ENCODE measurements around the gene FRK. TPM values are rescaled to one million over a fixed set of nuclear protein-coding genes. Genes with fewer than 3 reads are reported as not detected.

FRK gene
- total RNA-seq, 1 donor from 2014 or later: 0.06 TPM

DNA sequence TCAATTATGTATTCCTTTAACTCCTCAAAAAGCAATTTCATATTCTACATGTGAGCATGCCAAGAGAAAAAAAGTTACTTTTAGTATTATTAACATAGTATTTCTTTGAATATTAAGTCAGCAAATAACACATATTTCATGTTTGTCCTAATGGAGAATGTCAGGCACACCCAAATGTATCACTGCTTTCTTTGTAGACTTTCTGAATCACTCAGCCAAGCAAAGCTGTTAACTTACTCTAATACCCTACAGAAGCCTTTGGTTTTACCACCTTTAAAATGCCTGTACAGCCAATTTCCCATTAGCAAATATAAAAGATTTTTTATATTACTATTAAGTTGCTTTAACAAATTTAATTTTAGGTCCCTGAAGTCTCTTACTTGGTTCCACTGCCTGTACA, 23.8 kb downstream of the FRK start:
- DNase-seq (ENCODE audit: extremely low read depth, low read depth, low spot score): no peak

DNA sequence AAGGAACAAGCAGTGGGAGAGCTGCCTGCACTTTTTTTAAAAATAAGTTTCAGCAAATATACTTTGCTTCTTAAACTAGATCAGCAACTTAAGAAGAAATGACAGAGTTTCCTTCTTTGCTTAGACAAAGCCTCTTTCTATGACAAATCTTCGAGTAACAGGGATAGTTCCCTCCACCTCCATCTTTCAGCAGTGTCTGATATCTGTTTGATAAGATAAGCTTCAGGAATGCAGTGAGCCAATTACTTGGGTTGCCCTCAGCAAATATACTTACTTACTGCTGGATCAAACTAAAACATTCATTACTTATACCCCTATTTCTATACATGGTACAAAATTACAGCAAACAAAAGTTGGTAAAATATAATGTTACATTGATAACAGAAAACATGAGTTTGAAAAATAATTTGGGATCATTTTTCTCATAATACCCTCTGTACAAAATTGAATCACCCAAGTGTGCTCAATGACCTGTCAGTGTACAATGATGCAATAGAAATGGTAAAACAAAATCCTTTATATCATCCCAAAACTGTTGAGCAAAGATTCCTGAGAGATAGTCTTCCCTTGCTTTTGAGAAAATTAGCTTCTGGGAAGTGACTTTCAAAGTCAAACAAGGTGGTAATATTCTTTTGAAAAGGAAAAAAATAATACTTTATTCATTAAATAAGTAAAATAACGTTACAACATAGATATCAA, 24.5 kb downstream of the FRK start:
- no peak for DNase-seq (ENCODE audit: extremely low read depth, low read depth, low spot score)

DNA sequence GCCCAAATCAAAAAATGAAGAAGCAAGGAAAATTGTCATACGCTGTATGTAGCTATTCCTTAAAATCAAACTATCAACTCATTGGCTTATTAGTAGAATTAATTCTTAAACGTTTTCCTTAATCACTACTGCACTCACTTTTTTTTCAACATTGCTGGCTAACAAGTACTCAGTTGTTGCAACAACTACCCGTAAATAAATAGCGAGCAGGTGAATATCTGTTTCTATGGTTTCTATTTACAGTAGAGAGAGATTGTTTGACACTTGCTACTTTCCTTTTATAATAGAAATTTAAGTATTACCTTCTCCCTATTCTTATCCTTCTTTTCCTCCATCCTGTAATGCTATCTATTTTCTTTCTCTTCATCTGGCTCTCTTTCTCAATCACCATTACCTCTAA, 25.1 kb downstream of the FRK start:
- no peak for DNase-seq (ENCODE audit: extremely low read depth, low read depth, low spot score)

DNA sequence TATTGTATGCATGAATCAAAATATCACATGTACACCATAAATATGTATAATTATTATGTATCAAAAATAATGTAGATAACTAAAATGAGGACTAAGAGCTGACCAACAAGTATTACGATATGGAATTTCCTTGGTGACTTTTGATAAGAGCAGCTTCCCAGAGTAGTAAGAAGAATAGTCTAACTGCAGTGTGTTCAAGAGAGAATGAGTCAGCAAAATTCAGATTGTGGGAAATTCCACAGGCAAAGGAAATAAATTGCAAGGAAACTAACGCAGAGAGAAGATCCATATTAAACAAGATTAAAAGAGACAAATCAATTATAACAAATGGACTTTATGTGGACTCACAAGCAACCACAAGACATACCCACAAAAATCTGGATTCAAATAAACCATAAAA, 26.4 kb downstream of the FRK start:
- no peak for DNase-seq (ENCODE audit: extremely low read depth, low read depth, low spot score)

DNA sequence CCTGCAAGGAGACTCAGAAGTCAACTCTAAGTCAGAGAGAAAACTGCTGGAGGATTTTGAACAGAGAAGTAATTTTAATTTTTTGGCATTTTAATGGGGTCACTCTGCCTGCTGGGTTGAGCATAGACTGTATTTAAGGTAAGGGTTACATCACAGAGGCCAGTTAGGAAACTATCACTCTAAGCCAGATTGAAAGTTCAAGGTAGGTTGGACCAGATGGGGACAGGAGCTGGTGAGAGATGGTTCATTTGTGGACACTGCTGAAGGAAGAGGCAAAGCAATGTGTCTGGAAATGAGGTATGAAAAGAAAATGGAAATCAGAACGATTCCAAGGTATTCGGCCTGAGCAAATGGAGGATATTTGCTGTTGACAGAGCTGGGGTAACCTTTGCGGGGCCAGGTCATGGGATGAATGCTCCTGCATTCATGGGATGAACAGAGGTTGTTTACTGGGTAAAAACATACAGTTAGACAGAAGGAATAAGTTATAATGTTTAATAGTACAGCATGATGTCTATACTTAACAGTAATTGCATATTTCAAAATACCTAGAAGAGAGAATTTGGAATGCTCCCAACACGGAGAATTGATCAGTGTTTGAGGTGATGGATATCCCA, 26.9 kb downstream of the FRK start:
- no peak for DNase-seq (ENCODE audit: extremely low read depth, low read depth, low spot score)

DNA sequence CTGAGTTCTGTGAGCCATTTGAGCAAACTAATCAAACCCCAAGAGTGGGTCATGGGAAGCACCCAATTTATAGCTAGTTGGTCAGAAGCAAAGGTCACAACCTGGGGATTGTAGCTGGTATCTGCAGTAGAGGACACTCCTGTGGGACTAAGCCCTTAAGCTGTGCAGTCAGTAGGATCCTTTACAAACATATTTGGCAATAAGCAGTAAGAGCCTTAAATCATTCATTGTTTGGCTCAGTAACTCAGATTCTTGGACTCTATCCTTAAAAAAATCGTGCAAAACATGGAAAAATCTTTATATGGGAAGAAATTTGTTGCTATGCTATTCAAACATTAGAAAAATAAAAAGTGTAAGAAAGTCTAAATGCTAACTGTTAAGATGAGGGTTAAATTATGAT, 29.9 kb downstream of the FRK start:
- no peak for DNase-seq (ENCODE audit: extremely low read depth, low read depth, low spot score)

DNA sequence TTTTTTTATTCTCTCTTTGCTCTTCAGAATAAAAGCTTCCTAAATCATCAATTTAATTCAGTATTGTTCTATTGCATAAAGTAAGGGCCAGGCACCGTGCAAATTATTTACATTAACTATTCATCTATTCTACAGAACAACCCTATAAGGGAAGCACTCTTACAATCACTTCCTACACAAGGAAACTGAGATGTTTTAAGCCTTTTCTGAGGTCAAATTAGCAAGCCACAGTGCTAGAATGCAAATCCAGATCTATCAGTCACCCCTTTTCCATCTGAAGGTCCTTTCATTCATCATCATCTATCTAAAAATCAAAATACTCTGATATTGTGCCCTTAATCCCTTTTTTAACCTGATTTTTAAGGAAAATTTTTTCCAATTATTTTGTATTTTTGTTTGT, 31.2 kb downstream of the FRK start:
- no peak for DNase-seq (ENCODE audit: extremely low read depth, low read depth, low spot score)

DNA sequence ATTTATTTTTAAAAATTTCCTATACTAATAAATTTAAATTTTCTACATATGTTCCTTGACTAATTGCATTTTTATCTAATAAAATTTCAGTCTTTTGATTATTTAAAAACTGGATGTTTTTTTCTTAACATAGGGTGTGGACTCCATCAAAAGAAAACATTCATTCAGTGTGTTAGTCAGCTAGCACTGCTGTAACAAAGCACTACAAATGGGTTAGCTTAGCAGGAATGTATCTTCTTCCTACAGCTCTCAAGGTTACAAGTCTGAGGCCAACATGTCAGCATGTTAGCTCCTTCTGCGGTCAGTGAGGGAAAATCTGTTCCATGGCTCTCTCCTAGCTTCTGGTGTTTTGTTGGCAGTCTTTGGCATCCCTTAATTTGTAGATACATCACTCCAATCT, 32.5 kb downstream of the FRK start:
- DNase-seq (ENCODE audit: extremely low read depth, low read depth, low spot score): no peak

DNA sequence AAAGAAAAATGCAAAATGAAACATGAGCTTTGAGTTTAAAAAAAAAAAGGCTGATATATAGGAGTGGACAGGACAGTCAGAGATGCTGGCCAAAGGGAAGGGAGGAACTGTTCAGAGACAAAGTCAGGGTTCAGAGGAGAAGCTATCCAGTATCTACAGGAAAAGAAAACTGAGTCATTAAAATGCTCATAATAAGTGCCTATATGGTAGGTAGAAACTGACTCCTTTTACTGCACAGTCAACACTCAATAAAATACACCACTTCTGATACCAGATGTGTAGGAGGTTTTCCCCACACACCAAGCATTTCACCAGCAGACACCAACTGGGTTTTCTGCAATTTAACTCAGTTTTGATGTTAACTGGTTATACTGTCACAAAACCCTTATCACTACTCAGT, 32.9 kb downstream of the FRK start:
- no peak for DNase-seq (ENCODE audit: extremely low read depth, low read depth, low spot score)

DNA sequence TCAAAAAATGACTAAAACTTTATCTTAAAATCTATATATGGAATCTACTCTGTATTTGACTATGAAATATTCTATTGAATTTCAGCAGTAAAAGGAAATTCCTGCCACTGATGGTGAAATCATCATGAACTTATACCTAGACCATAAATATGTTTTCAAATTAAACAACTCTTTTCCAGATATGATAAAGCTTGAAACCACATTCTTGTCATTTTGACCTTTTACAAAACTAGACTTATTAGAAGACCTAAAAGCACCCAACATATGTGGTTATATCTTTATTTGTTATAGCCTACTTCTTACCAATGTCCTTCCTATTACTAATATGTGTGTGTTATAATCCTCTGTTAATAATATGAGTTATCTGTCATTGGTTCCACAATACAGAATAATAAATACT, 35.3 kb downstream of the FRK start:
- no peak for DNase-seq (ENCODE audit: extremely low read depth, low read depth, low spot score)

DNA sequence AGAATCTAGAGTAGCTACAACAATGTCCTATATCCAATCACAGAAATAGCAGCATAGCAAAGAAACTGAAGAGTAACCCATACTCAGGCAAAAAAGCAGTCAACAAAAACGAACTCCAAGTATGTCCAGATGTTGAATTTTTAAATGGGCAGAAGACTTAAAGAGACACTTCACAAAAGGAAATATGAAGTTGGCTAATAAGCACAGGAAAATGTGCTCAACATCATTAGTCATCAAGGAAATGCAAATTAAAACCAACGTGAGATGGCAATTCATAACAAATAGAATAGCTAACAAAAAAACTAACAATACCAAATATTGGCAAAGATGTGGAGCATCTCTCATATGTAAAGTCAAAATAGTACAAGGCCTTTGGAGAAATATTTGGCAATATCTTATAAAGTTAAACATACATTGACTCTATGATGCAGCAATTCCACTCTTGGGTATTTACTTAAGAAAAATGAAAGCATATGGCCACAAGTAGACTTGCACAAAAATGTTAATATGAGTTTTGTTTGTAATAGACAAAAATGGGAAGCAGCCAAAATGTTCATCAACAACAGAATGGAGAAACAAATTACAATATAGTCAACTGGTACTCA, 37.7 kb downstream of the FRK start:
- no peak for DNase-seq (ENCODE audit: extremely low read depth, low read depth, low spot score)

DNA sequence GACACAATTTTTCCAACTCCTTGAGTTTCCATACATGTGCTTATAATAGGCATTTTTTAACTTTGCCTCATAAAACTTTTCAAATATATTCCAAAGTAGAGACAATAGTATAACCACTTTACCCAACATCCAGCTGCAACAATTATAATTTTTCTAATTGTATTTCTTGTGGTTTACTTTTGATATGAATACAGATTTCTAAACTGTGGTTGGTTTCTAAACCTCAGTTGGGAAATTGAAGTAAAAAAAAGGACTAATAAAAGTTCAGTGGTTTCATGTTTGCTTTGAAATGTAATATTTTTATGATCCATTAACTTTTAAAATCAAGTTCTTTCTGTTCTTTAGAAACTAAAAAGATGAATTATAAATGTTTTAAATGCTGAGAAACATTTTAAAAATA, 40.0 kb downstream of the FRK start:
- no peak for DNase-seq (ENCODE audit: extremely low read depth, low read depth, low spot score)

DNA sequence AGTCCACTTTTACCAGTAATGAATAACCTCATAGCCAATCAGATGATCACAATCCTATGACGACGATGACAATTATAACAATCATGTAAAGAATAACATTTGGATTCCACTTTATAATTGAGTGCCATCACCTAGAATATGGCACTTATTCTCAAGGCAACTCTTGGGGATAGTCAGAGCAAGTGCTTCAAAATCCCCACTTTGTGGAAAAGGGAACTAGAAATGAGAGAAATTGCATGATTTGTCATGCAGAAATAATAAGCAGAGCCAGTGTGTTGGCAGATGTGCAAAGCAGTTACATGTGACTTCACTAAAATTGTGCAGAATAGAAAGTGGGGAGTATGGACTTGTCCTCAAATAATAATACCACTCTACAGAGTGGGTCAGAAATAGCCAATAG, 41.3 kb downstream of the FRK start:
- no peak for DNase-seq (ENCODE audit: extremely low read depth, low read depth, low spot score)

DNA sequence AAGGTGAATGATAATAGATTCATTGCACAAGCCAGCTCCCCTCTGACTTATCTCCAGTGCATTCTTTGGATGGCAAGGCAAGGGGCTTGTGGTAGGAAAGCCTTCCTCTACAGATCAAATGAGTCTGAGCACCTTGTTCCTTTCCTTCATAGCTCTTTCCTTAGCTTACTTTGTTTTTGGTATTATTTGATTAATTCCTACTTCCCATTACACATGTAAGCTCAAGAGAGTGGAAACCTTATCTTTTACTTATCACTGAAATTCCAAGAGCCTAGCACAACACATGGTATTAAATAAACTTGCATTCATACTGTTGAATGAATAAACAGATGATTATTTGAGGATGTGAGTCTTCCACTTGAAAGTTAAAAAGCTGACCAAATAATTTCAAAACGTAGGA, 41.7 kb downstream of the FRK start:
- DNase-seq (ENCODE audit: extremely low read depth, low read depth, low spot score): no peak

DNA sequence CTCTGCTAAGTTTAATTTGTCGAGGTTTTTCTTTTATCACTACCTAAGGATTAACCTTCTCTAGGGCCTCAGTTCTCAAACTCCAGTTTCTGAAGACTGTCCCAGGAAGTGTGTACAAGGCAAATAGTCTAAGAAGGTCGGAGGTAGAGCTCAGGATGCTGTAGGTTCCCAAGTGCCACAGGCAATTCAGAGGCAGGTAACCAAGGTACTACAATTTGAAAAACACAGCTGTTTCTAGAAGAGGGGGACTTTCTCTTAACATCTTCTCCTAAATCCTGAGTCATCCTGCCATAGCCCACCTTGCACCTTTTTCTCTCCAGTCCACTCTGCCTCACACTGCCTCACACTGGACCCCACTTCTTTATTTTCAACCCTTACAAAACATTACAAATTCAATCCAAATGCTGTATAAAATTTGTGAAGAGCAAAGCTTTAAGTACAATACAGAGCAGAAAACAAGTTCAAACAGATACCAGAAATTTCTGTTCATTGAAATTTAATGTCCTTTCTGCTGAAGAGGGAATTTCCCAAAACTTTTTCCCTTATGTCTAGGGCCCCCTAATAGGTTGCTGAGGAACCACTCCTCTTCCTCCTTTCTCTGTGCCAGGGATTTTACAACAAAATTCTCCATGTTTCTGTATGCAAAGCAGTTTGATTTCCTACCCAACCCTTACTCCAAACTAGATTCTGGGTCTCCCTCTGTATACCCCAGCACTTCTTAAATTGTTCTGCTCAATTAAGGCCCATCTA, 43.0 kb downstream of the FRK start:
- DNase-seq (ENCODE audit: extremely low read depth, low read depth, low spot score): no peak

DNA sequence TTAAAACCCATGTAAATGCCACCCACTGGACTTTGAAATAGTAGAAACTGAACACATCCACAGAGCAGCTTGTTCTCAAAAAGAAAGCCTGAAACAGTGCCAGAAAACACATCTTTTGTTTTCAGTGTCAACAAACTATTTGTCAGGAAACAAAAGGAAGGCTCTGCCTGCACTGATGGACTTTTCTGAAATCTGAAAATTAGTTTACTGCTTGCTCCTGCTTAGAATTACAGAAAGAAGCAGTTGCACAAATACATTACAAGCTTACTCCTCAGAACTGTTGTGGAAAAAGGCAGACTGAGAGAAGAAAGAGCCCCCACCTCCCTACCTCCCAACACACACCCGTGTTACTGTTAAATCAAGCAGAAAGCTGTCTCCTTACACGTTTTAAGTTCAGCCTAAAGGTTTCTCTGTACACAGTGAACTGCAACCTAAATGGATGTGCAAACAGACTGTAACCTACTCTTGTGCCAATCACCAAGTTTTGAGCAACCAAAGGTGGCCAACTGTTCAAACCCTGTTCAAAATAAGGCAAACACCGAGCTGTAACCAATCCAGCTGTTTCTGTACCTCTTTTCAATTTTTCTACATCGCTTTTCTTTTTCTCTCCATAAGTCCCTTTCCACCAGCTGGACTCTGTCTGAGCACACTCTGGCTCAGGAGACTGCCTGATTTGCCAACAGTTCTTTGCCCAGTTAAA, 43.7 kb downstream of the FRK start:
- no peak for DNase-seq (ENCODE audit: extremely low read depth, low read depth, low spot score)

DNA sequence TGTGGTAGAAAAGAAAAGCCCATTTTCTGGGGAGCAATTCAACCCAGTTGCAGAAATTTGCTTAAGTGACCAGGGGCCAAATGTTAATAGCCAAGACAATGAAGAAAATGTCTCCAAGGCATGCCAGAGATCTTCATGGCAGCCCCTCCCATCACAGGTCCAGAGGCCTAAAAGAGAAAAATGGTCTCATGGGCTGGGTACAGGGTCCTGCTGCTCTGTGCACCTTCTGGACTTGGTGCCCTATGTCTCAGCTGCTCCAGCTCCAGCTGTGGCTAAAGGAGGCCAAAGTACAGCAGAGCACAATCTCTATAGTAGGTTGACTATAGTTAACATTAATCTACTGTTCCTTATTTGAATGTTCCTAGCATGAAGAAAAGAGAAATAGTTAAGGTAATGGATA, 44.7 kb downstream of the FRK start:
- DNase-seq (ENCODE audit: extremely low read depth, low read depth, low spot score): no peak

DNA sequence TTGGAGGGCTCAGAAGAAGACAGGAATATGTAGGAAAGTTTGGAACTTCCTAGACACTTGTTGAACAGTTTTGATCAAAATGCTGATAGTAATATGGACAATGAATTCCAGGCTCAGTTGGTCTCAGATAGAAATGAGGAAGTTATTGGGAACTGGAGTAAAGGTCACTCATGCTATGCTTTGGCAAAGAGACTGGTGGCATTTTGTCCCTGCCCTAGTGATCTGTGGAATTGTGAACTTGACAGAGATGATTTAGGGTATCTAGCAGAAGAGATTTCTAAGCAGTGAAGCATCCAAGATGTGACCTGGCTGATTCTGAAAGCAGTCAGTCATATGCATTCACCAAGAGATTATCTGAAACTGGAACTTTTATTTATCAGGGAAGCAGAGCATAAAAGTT, 45.1 kb downstream of the FRK start:
- no peak for DNase-seq (ENCODE audit: extremely low read depth, low read depth, low spot score)

DNA sequence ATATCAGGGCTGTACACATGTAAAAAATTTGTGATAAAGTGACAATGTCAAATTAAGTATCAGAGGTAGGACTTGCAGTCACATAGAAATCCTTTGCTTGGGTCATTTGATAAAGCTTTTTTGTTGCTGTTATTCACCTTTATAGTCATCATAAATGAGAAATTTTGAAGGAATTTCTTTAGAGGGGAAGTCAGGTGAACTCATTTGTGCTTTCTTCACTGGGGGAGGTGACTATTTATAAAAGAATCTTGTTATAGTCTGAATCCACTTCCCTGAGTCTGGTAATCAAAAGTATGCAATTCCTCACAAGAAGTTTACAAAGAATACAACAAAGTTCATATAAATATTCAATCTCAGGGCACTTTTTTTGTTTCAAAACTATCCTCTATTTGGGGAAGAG, 47.7 kb downstream of the FRK start:
- DNase-seq (ENCODE audit: extremely low read depth, low read depth, low spot score): no peak

DNA sequence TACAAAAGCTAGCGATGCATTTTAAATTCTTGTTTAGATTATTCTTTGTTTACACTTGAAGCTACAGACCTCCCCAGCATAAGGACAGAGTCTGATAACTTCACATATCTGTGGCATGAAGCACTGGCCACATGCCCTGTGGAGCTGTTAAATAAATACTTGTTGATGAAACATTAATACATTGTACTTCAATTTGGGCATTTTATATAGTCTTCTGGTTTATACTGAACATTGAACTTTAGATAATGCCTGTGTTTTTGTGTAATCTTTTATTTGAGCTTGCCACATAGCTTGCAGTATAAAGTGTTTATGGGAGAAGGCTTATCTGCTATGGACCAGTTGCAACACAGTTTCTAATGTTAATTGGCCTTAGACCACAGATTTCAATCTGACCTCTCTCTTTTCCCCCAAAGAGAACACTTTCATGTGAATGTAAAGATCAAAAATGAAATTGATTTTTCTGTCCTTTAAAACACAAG, 48.2 kb downstream of the FRK start:
- no peak for DNase-seq (ENCODE audit: extremely low read depth, low read depth, low spot score)

DNA sequence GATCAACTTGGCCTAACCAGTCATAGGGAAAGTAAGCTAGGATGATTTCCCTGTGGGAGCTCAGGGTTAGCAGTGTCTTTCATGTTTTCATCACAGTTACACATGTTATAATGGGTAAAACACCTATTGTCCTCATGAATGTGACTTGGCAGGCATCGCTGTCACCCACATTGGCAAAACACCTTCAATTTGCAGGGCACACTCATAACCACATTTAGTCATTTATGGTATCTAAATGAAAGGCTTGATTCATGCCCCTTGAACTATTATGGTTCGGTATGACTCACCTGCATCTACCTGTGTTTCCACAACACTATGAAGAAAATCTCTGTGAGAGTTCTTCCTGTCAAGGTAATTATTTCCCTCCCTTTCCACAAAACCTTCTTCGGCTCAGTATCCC, 49.2 kb downstream of the FRK start:
- no peak for DNase-seq (ENCODE audit: extremely low read depth, low read depth, low spot score)

Measured in glomerular endothelial cell (primary cell).